Neural cell (in vitro differentiated cells): ENCODE measurements around the gene TMC1. TPM values are rescaled to one million over a fixed set of nuclear protein-coding genes. Genes with fewer than 3 reads are reported as not detected.

Source experiments
- H2AFZ ChIP-seq: fragments of 200-600, 300-800 bp; sonication (generic), shearing (Covaris generic); 2 replicates; pipeline ENCODE4 v1.6.0; 2014; ENCODE audit warnings: low read depth, mild to moderate bottlenecking, antibody characterized with exemption, low read length, moderate library complexity
- H3F3A ChIP-seq: fragments of 200-600 bp; shearing (Covaris generic); 2 replicates; pipeline ENCODE4 v1.6.1; 2016; ENCODE audit warnings: mild to moderate bottlenecking, moderate library complexity, mixed read lengths, antibody characterized with exemption, low read length; ENCODE audit not compliant: insufficient read depth, poor library complexity, severe bottlenecking
- H3K27ac ChIP-seq: fragments of 200-600, 300-800 bp; sonication (generic), shearing (Covaris generic); 2 replicates; pipeline ENCODE4 v1.5.1; 2014; ENCODE audit warnings: mild to moderate bottlenecking, low read length, moderate library complexity
- H3K27me3 ChIP-seq: fragments of 300-800, 200-600 bp; sonication (generic), shearing (Covaris generic); 2 replicates; pipeline ENCODE4 v1.6.0; 2014; ENCODE audit warnings: mild to moderate bottlenecking, low read depth, low read length, moderate library complexity; ENCODE audit not compliant: insufficient read depth
- H3K36me3 ChIP-seq: fragments of 300-800, 200-600 bp; sonication (generic), shearing (Covaris generic); 2 replicates; pipeline ENCODE4 v1.5.1; 2014; ENCODE audit warnings: mild to moderate bottlenecking, antibody characterized with exemption, low read length, moderate library complexity; ENCODE audit not compliant: insufficient read depth
- H3K4me2 ChIP-seq: fragments of 300-800, 200-600 bp; sonication (generic), shearing (Covaris generic); 2 replicates; pipeline ENCODE4 v1.6.0; 2014; ENCODE audit warnings: mild to moderate bottlenecking, low read length
- H3K4me3 ChIP-seq: fragments of 300-800, 200-600 bp; sonication (generic), shearing (Covaris generic); 2 replicates; pipeline ENCODE4 v1.5.1; 2014; ENCODE audit warnings: mild to moderate bottlenecking, low read length, moderate library complexity
- H3K79me2 ChIP-seq: fragments of 200-600 bp; shearing (Covaris generic); replicated peaks from 2 replicates; pipeline ENCODE4 v1.6.0; 2014; ENCODE audit warnings: mild to moderate bottlenecking, low read length, moderate library complexity; ENCODE audit not compliant: insufficient read depth
- H3K9ac ChIP-seq: fragments of 300-800, 200-600 bp; sonication (generic), shearing (Covaris generic); 2 replicates; pipeline ENCODE4 v1.6.1; 2016; ENCODE audit warnings: mild to moderate bottlenecking, low read length, mixed read lengths
- H3K9me2 ChIP-seq: fragments of 200-600 bp; shearing (Covaris generic); 2 replicates; pipeline ENCODE4 v1.6.1; 2016; ENCODE audit warnings: mild to moderate bottlenecking, low read length, mixed read lengths; ENCODE audit not compliant: insufficient read depth
- H3K9me3 ChIP-seq: fragments of 200-600, 300-800 bp; sonication (generic), shearing (Covaris generic); 2 replicates; pipeline ENCODE4 v1.6.1; 2016; ENCODE audit warnings: mild to moderate bottlenecking, mixed run types, low read length, moderate library complexity, mixed read lengths
- H4K20me1 ChIP-seq: fragments of 200-600 bp; shearing (Covaris generic); 2 replicates; pipeline ENCODE4 v1.6.1; 2016; ENCODE audit warnings: mild to moderate bottlenecking, mixed run types; ENCODE audit not compliant: insufficient read depth
- CTCF ChIP-seq: fragments of 450-650 bp; IDR thresholded peaks from 2 replicates; pipeline ENCODE4 v1.5.1; 2014; ENCODE audit warnings: antibody characterized with exemption, mild to moderate bottlenecking, moderate library complexity; ENCODE audit not compliant: poor library complexity, severe bottlenecking
- EP300 ChIP-seq: fragments of 450-650 bp; conservative IDR thresholded peaks from 2 replicates; pipeline ENCODE4 v1.6.1; 2014; ENCODE audit warnings: antibody characterized with exemption, mild to moderate bottlenecking, moderate library complexity; ENCODE audit not compliant: poor library complexity, severe bottlenecking
- EZH2 ChIP-seq: fragments of 200-600, 300-800 bp; shearing (Covaris generic), sonication (generic); IDR thresholded peaks from 2 replicates; pipeline ENCODE4 v1.6.1; 2014; ENCODE audit warnings: antibody characterized with exemption, low read length, borderline replicate concordance, mild to moderate bottlenecking; ENCODE audit not compliant: insufficient read depth, poor library complexity, severe bottlenecking
- MXI1 ChIP-seq: fragments of 450-650 bp; conservative IDR thresholded peaks from 2 replicates; pipeline ENCODE4 v1.6.1; 2014; ENCODE audit warnings: antibody characterized with exemption, mild to moderate bottlenecking; ENCODE audit not compliant: poor library complexity, severe bottlenecking
- POLR2AphosphoS5 ChIP-seq: IDR thresholded peaks from 2 replicates; pipeline ENCODE4 v1.6.1; 2012
- RAD21 ChIP-seq: fragments of 450-650 bp; conservative IDR thresholded peaks from 2 replicates; pipeline ENCODE4 v1.6.1; 2014; ENCODE audit warnings: antibody characterized with exemption, mild to moderate bottlenecking, moderate library complexity
- REST ChIP-seq: IDR thresholded peaks from 2 replicates; pipeline ENCODE4 v1.6.1; 2012; ENCODE audit warnings: borderline replicate concordance
- SMC3 ChIP-seq: fragments of 450-650 bp; conservative IDR thresholded peaks from 2 replicates; pipeline ENCODE4 v1.6.1; 2014; ENCODE audit warnings: antibody characterized with exemption, mild to moderate bottlenecking, moderate library complexity; ENCODE audit not compliant: poor library complexity
- TAF1 ChIP-seq: IDR thresholded peaks from 2 replicates; pipeline ENCODE4 v1.6.1; 2012; ENCODE audit warnings: low read depth
- polyA plus RNA-seq: library from polyadenylated mRNA; depleted of rRNA; stranded (reverse); fragments of >200 nt; gene quantifications from 2 replicates; pipeline ENCODE4 v1.2.3, GENCODE V29; 2014

TMC1 gene
- polyA plus RNA-seq, 1 donor from 2014 or later: not detected

GRCh38 chr9:72779614-72780013 lies 258.2 kb downstream of the TMC1 start:
- H4K20me1 ChIP-seq: no peaks in the 10 kb centered on the region
- H3K36me3 ChIP-seq: no peaks in the 10 kb centered on the region
- no peaks in the 10 kb centered on the region for H3K79me2 ChIP-seq
- no peak overlapping the region for H3K9ac ChIP-seq
- no peaks in the 10 kb centered on the region for H3K9me2 ChIP-seq
- H3K9me3 ChIP-seq: no peaks in the 10 kb centered on the region
- no peak overlapping the region for H3K4me3 ChIP-seq
- H3F3A ChIP-seq: no peaks in the 10 kb centered on the region
- H3K27me3 ChIP-seq: no peaks in the 10 kb centered on the region
- no peak overlapping the region for H2AFZ ChIP-seq
- TF ChIP-seq SMC3: no peak
- no peak for TF ChIP-seq EZH2
- TF ChIP-seq TAF1: no peak
- no peak for TF ChIP-seq RAD21
- TF ChIP-seq MXI1: no peak
- TF ChIP-seq CTCF: no peak
- TF ChIP-seq REST: no peak
- TF ChIP-seq EP300: no peak
- TF ChIP-seq POLR2AphosphoS5: no peak
- no peak overlapping the region for H3K27ac ChIP-seq
- no peak overlapping the region for H3K4me2 ChIP-seq

- Histone ChIP-seq H3K4me2 (no peak overlapping the region), H3K9me2 (no peaks in the 10 kb centered on the region), H3K79me2 (no peaks in the 10 kb centered on the region), H3K36me3 (no peaks in the 10 kb centered on the region), H3K9me3 (no peaks in the 10 kb centered on the region), H3K9ac (no peak overlapping the region), H4K20me1 (no peaks in the 10 kb centered on the region), H3K4me3 (no peak overlapping the region), H3F3A (no peaks in the 10 kb centered on the region), H3K27me3 (no peaks in the 10 kb centered on the region), H3K27ac (no peak overlapping the region), H2AFZ (no peak overlapping the region)
- TF ChIP-seq POLR2AphosphoS5: no peak
- no peak for TF ChIP-seq TAF1
- no peak for TF ChIP-seq EP300
- no peak for TF ChIP-seq MXI1
- no peak for TF ChIP-seq EZH2
- no peak for TF ChIP-seq CTCF
- TF ChIP-seq REST: no peak
- no peak for TF ChIP-seq SMC3
- no peak for TF ChIP-seq RAD21
Observed at GRCh38 chr9:72786948-72787347, 265.5 kb downstream of the TMC1 start.
